Stimulated activated CD4-positive, alpha-beta T cell treated with anti-CD3 and anti-CD28 coated beads, Interleukin-2, amount 100 ng/mL, for 4 hours (primary cell): ENCODE data around the gene KRT16.
"Not testable (repeated sequence)": the region's sequence is repeated elsewhere in the genome, so short reads cannot be mapped to it uniquely, and the experiment has no call there.

Source experiments
- DNase-seq: peaks from one replicate; pipeline ENCODE4 v3.0.0-alpha.2; 2020; ENCODE audit warnings: low read depth

Gene KRT16

GRCh38 chr17:41583137-41584127, 29.1 kb downstream of the KRT16 start:
- DNase-seq = no peak

DNA sequence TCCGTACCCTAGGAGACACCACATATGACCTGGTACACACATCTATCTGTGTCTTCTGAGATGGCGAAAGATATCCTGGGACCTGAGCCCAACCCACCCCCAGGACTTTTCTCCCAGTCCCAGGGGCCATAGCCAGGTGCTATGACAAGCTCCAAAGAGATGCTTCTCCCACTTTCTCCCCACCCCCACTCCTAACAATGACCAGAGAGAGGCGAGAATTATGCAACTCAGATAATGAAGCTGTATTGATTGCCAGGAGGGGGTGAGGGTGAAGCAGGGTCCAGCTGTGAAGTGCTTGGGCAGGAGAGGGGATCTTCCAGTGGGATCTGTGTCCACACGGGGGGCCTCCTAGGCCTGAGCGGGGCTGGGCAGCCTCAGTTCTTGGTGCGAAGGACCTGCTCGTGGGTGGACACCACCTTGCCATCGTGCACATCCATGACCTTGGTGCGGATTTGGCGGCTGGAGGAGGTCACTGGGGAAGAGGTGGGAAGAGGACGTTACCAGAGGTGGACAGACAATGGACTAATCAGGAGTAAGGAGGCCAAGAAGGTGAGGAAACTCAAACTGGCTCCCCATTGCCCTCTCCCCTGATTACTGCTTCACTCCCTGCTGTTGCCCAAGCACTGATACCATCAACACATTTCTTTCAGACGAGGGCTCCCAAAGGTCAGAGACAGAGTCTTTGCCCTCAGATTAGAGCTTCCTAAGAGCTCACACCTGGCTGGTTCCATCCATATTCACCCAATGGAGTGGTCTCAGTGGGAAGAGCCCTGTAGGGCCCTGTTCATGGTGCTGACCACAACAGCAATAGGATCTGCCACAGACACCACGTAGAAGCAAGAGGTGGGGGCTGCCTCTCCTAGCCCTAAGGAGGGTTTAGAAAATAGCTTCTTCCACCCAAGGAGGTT, 30.3 kb downstream of the KRT16 start:
- DNase-seq = not testable (repeated sequence)

DNA sequence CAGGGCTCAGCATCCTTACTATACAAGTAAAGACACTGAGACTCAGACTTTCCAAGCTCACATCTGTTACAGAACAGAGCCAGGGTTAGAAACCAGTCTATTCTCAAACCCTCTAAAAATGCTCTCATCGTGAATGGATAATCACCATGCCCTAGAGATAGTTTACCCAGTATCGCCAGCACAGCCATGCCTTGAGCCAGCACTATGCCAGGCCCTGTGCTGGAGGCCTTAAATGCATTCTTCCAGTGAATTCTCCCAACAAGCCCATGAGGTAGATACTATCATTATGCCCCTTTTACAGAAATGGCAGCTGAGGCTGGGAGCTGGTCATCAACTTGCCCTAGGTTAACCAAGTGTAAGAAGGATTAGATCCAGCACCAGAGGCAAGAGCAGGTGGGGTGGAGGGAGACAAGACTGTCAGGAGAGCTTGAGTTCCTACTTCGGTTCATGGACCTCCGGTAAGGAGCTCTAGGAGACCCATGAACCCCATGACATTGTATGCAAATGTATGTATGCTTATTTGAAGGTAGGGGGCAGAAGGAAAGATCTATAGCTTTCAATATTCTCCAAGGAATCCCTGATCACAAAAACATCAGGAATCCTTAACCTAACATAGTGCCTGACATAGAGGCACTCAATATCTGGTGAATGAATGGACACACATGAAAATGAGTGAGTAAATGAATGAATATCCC, 31.1 kb downstream of the KRT16 start:
- no peak for DNase-seq

- DNase-seq = no peak
Measured at GRCh38 chr17:41580687-41581365, 31.7 kb downstream of the KRT16 start.

GRCh38 chr17:41580244-41580575, 32.4 kb downstream of the KRT16 start:
- no peak for DNase-seq

GRCh38 chr17:41579484-41580243, 32.9 kb downstream of the KRT16 start:
- DNase-seq = peak; percentile 18

- no peak for DNase-seq
Measured at GRCh38 chr17:41578971-41579370, 33.6 kb downstream of the KRT16 start.

GRCh38 chr17:41578538-41578937, 34.0 kb downstream of the KRT16 start:
- DNase-seq = no peak

GRCh38 chr17:41576740-41577139, 35.8 kb downstream of the KRT16 start:
- not testable (repeated sequence) for DNase-seq

- no peak for DNase-seq
Measured at GRCh38 chr17:41575336-41575735, 37.2 kb downstream of the KRT16 start.

- no peak for DNase-seq
Measured at GRCh38 chr17:41571561-41572434, 40.8 kb downstream of the KRT16 start, which contains the start of gene KRT9. KRT9 (minus strand) TSS chr17:41572059; CDS start chr17:41571992, 67 bp downstream.

DNA sequence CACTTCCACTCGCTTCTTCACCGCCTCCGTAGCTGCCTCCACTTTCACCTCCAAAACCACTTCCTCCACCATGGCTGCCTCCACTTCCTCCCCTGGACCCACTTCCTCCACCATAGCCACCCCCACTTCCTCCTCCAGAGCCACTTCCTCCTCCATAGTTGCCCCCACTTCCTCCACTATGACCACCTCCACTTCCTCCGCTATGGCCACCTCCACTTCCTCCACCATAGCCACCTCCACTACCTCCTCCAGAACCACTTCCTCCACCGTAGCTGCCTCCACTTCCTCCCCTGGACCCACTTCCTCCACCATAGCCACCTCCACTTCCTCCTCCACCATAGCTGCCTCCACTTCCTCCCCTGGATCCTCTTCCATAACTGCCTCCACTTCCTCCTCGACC, 45.2 kb downstream of the KRT16 start:
- DNase-seq = no peak

DNA sequence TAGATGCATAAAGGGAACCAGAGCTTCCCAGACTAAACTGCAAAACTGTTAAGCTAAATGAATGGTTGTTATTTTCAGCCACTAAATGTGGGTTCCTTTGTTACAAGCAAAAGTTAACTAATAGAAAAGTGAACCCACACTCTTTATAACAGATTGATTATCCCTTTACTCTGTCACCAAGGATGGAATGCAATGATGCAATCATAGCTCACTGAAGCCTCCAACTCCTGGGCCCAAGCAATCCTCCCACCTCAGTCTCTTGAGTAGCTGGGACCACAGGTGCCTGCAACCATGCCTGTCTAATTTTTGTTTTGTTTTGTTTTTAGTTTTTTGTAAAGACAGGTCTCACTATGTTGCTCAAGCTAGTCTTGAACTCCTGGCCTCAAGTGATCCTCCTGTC, 47.2 kb downstream of the KRT16 start:
- DNase-seq = no peak

- DNase-seq = no peak
Measured at GRCh38 chr17:41563607-41564170, 48.9 kb downstream of the KRT16 start.

- no peak for DNase-seq
Measured at GRCh38 chr17:41561554-41561953, 51.0 kb downstream of the KRT16 start.
